ENCODE data around the gene PTPN4.

DNA sequence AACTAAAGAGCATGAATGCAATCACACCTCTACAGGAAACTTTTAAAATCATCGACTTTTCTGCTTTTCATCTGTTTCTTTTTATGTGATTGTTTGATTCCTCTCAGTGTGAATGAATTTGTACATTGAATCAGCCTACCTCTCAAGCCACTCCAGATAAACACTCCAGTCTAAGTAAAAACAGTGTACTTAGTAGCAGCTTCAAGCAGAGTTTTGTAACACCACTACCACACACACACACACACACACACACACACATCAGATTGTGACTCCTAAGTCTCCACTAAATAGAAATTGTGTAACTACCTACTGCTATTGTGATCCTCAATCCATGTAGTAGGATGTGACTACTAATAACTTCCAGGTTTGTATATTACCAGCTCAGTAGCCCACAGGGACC lies 187.8 kb downstream of the PTPN4 start:
- TF ChIP-seq, protein P1, sequence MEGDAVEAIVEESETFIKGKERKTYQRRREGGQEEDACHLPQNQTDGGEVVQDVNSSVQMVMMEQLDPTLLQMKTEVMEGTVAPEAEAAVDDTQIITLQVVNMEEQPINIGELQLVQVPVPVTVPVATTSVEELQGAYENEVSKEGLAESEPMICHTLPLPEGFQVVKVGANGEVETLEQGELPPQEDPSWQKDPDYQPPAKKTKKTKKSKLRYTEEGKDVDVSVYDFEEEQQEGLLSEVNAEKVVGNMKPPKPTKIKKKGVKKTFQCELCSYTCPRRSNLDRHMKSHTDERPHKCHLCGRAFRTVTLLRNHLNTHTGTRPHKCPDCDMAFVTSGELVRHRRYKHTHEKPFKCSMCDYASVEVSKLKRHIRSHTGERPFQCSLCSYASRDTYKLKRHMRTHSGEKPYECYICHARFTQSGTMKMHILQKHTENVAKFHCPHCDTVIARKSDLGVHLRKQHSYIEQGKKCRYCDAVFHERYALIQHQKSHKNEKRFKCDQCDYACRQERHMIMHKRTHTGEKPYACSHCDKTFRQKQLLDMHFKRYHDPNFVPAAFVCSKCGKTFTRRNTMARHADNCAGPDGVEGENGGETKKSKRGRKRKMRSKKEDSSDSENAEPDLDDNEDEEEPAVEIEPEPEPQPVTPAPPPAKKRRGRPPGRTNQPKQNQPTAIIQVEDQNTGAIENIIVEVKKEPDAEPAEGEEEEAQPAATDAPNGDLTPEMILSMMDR (IDR thresholded peaks at IDR 0.05 in 2 of 3, conservative IDR thresholded peaks at IDR 0.05 in 1 of 3; ENCODE audit: control insufficient read depth in 2 of 3, extremely low read depth in 1 of 3, insufficient read depth in 1 of 3, low read depth in 3 of 3, low read length in 3 of 3), result no peak
- no peak for TF ChIP-seq EZH2 (IDR thresholded peaks at IDR 0.05; ENCODE audit: borderline replicate concordance, control insufficient read depth, low read depth, low read length)
- no peak for TF ChIP-seq YBX1 (IDR thresholded peaks at IDR 0.05)
- no peak for TF ChIP-seq POLR2A (IDR thresholded peaks at IDR 0.05; ENCODE audit: low read depth, low read length)
- TF ChIP-seq, protein P2, sequence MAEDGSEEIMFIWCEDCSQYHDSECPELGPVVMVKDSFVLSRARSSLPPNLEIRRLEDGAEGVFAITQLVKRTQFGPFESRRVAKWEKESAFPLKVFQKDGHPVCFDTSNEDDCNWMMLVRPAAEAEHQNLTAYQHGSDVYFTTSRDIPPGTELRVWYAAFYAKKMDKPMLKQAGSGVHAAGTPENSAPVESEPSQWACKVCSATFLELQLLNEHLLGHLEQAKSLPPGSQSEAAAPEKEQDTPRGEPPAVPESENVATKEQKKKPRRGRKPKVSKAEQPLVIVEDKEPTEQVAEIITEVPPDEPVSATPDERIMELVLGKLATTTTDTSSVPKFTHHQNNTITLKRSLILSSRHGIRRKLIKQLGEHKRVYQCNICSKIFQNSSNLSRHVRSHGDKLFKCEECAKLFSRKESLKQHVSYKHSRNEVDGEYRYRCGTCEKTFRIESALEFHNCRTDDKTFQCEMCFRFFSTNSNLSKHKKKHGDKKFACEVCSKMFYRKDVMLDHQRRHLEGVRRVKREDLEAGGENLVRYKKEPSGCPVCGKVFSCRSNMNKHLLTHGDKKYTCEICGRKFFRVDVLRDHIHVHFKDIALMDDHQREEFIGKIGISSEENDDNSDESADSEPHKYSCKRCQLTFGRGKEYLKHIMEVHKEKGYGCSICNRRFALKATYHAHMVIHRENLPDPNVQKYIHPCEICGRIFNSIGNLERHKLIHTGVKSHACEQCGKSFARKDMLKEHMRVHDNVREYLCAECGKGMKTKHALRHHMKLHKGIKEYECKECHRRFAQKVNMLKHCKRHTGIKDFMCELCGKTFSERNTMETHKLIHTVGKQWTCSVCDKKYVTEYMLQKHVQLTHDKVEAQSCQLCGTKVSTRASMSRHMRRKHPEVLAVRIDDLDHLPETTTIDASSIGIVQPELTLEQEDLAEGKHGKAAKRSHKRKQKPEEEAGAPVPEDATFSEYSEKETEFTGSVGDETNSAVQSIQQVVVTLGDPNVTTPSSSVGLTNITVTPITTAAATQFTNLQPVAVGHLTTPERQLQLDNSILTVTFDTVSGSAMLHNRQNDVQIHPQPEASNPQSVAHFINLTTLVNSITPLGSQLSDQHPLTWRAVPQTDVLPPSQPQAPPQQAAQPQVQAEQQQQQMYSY (CRISPR knock-in tag; IDR thresholded peaks at IDR 0.05), result no peak
- TF ChIP-seq FOXM1 (IDR thresholded peaks at IDR 0.05; ENCODE audit: low read depth, low read length), result no peak
- TF ChIP-seq, protein P3, sequence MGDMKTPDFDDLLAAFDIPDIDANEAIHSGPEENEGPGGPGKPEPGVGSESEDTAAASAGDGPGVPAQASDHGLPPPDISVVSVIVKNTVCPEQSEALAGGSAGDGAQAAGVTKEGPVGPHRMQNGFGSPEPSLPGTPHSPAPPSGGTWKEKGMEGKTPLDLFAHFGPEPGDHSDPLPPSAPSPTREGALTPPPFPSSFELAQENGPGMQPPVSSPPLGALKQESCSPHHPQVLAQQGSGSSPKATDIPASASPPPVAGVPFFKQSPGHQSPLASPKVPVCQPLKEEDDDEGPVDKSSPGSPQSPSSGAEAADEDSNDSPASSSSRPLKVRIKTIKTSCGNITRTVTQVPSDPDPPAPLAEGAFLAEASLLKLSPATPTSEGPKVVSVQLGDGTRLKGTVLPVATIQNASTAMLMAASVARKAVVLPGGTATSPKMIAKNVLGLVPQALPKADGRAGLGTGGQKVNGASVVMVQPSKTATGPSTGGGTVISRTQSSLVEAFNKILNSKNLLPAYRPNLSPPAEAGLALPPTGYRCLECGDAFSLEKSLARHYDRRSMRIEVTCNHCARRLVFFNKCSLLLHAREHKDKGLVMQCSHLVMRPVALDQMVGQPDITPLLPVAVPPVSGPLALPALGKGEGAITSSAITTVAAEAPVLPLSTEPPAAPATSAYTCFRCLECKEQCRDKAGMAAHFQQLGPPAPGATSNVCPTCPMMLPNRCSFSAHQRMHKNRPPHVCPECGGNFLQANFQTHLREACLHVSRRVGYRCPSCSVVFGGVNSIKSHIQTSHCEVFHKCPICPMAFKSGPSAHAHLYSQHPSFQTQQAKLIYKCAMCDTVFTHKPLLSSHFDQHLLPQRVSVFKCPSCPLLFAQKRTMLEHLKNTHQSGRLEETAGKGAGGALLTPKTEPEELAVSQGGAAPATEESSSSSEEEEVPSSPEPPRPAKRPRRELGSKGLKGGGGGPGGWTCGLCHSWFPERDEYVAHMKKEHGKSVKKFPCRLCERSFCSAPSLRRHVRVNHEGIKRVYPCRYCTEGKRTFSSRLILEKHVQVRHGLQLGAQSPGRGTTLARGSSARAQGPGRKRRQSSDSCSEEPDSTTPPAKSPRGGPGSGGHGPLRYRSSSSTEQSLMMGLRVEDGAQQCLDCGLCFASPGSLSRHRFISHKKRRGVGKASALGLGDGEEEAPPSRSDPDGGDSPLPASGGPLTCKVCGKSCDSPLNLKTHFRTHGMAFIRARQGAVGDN (IDR thresholded peaks at IDR 0.05), result no peak
- no peak for TF ChIP-seq HDAC6 (IDR thresholded peaks at IDR 0.05; ENCODE audit: unreplicated experiment)
- TF ChIP-seq, protein P4, sequence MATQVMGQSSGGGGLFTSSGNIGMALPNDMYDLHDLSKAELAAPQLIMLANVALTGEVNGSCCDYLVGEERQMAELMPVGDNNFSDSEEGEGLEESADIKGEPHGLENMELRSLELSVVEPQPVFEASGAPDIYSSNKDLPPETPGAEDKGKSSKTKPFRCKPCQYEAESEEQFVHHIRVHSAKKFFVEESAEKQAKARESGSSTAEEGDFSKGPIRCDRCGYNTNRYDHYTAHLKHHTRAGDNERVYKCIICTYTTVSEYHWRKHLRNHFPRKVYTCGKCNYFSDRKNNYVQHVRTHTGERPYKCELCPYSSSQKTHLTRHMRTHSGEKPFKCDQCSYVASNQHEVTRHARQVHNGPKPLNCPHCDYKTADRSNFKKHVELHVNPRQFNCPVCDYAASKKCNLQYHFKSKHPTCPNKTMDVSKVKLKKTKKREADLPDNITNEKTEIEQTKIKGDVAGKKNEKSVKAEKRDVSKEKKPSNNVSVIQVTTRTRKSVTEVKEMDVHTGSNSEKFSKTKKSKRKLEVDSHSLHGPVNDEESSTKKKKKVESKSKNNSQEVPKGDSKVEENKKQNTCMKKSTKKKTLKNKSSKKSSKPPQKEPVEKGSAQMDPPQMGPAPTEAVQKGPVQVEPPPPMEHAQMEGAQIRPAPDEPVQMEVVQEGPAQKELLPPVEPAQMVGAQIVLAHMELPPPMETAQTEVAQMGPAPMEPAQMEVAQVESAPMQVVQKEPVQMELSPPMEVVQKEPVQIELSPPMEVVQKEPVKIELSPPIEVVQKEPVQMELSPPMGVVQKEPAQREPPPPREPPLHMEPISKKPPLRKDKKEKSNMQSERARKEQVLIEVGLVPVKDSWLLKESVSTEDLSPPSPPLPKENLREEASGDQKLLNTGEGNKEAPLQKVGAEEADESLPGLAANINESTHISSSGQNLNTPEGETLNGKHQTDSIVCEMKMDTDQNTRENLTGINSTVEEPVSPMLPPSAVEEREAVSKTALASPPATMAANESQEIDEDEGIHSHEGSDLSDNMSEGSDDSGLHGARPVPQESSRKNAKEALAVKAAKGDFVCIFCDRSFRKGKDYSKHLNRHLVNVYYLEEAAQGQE (IDR thresholded peaks at IDR 0.05; ENCODE audit: low read depth, low read length), result no peak
- TF ChIP-seq HDGF (IDR thresholded peaks at IDR 0.05), result no peak
- no peak for TF ChIP-seq MEF2A (IDR thresholded peaks at IDR 0.05; ENCODE audit: insufficient read depth, low read depth, low read length)
- TF ChIP-seq ZNF24 (IDR thresholded peaks at IDR 0.05), result no peak
- no peak for TF ChIP-seq NFYA (IDR thresholded peaks at IDR 0.05; ENCODE audit: borderline replicate concordance, low read depth, low read length)

Data from GM12878 (cell line).